DND-41 (cell line): Measurements from ENCODE around the gene RPUSD3.

Experiments used
- ATAC-seq: fragments of 200-7000 bp; cut with Tn5 transposase; 3 replicates; pipeline ENCODE4 v1.9.1; 2021; ENCODE audit warnings: low read depth; ENCODE audit not compliant: insufficient read depth
- DNase-seq: peaks from one replicate; pipeline ENCODE4 v3.0.0-alpha.2; 2020
- H2AFZ ChIP-seq: 2 replicates; pipeline ENCODE4 v1.6.0; 2012; ENCODE audit warnings: low read depth, low read length
- H3K27ac ChIP-seq: 2 replicates; pipeline ENCODE4 v1.5.1; 2012; ENCODE audit warnings: low read length, inconsistent platforms
- H3K27me3 ChIP-seq: fragments of 200-600 bp; sonication (generic); 2 replicates; pipeline ENCODE4 v1.6.0; 2012; ENCODE audit warnings: low read length, mild to moderate bottlenecking, inconsistent platforms; ENCODE audit not compliant: insufficient read depth, poor library complexity
- H3K36me3 ChIP-seq: 2 replicates; pipeline ENCODE4 v1.5.1; 2012; ENCODE audit warnings: low read length, inconsistent platforms; ENCODE audit not compliant: insufficient read depth
- H3K4me1 ChIP-seq: 2 replicates; pipeline ENCODE4 v1.5.1; 2012; ENCODE audit warnings: mild to moderate bottlenecking, low read length; ENCODE audit not compliant: insufficient read depth
- H3K4me2 ChIP-seq: 2 replicates; pipeline ENCODE4 v1.6.0; 2012; ENCODE audit warnings: mild to moderate bottlenecking, moderate library complexity, low read length, inconsistent platforms; ENCODE audit not compliant: insufficient read depth
- H3K4me3 ChIP-seq, 2 experiments: fragments of 200-600 bp in 1 of 2; shearing (Covaris generic) in 1 of 2; 2 replicates each; pipeline ENCODE4 v1.5.1; 2012 to 2016; ENCODE audit warnings: inconsistent platforms in 2 of 2, low read length in 2 of 2, mild to moderate bottlenecking in 2 of 2, low read depth in 1 of 2, moderate library complexity in 1 of 2
- H3K79me2 ChIP-seq: 2 replicates; pipeline ENCODE4 v1.6.0; 2012; ENCODE audit warnings: low read length, inconsistent platforms; ENCODE audit not compliant: insufficient read depth
- H3K9ac ChIP-seq: 2 replicates; pipeline ENCODE4 v1.6.0; 2012; ENCODE audit warnings: low read depth, mild to moderate bottlenecking, inconsistent platforms, low read length, moderate library complexity
- H3K9me3 ChIP-seq: 2 replicates; pipeline ENCODE4 v1.5.1; 2012; ENCODE audit warnings: low read length, moderate library complexity, mild to moderate bottlenecking, inconsistent platforms; ENCODE audit not compliant: insufficient read depth, severe bottlenecking
- H4K20me1 ChIP-seq: 2 replicates; pipeline ENCODE4 v1.6.0; 2012; ENCODE audit warnings: low read length; ENCODE audit not compliant: insufficient read depth
- EZH2 ChIP-seq: IDR thresholded peaks from 3 replicates; pipeline ENCODE4 v1.6.1; 2012; ENCODE audit warnings: borderline replicate concordance, low read depth, mild to moderate bottlenecking, moderate library complexity, low read length, inconsistent platforms; ENCODE audit not compliant: severe bottlenecking
- TF ChIP-seq, protein P1 (sequence below): IDR thresholded peaks from 2 replicates; pipeline ENCODE4 v1.5.1; 2012; ENCODE audit warnings: borderline replicate concordance, low read length, moderate library complexity, mild to moderate bottlenecking; ENCODE audit not compliant: poor library complexity, severe bottlenecking; ENCODE audit errors: extremely low read depth

Gene RPUSD3

DNA sequence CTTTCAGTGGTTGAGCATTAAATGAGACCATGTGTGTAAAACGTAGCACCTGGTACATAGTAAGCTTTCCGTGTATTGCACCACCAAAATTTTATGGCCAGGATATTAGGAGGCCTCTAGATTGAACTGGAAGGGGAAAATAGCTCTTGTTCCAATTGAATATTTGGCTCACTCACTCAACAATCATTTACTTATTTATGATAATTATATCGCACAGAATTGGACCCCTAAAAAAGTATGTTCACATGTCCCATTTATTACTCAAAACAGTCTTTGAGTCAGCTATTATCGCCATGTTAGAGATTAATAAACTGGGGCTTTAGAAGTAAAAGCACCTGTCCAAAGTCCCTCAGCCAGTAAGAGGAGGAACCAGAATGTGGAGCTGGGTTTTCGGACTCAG is 38.8 kb downstream of the RPUSD3 start:
- Histone ChIP-seq H2AFZ (no peak overlapping the region), H4K20me1 (peaks cover 10% of the 10 kb centered on the region), H3K9ac (no peak overlapping the region), H3K27ac (no peak overlapping the region), H3K79me2 (no peaks in the 10 kb centered on the region), H3K4me3 (no peak overlapping the region), H3K9me3 (no peaks in the 10 kb centered on the region), H3K36me3 (peaks cover 88% of the 10 kb centered on the region), H3K27me3 (no peaks in the 10 kb centered on the region), H3K4me1 (no peaks in the 10 kb centered on the region), H3K4me2 (no peak overlapping the region)
- TF ChIP-seq, protein P1, sequence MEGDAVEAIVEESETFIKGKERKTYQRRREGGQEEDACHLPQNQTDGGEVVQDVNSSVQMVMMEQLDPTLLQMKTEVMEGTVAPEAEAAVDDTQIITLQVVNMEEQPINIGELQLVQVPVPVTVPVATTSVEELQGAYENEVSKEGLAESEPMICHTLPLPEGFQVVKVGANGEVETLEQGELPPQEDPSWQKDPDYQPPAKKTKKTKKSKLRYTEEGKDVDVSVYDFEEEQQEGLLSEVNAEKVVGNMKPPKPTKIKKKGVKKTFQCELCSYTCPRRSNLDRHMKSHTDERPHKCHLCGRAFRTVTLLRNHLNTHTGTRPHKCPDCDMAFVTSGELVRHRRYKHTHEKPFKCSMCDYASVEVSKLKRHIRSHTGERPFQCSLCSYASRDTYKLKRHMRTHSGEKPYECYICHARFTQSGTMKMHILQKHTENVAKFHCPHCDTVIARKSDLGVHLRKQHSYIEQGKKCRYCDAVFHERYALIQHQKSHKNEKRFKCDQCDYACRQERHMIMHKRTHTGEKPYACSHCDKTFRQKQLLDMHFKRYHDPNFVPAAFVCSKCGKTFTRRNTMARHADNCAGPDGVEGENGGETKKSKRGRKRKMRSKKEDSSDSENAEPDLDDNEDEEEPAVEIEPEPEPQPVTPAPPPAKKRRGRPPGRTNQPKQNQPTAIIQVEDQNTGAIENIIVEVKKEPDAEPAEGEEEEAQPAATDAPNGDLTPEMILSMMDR, result no peak
- no peak for TF ChIP-seq EZH2
- DNase-seq, result no peak
- no peak for ATAC-seq

DNA sequence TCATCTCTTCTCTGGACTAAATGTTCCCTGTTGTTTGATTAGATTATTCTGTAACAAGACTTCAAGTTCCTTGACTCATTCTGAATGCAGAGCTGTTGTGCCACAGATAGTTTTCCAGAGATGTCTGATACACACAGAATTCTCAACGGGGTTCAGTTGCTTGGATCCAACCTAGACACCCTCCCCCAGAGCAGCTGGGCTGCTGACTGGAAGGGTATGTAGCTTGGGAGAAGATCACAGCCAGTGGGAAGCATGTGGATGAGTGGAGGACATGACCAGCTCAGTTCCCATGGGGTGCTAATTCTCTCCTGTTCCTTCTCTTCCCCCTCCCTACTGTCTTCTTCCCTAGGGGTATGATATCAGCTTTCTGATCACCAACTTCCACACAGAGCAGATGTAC is 40.3 kb downstream of the RPUSD3 start:
- no peaks in the 10 kb centered on the region for H3K79me2 ChIP-seq
- H3K4me3 ChIP-seq, result no peak overlapping the region
- no peak overlapping the region for H3K4me2 ChIP-seq
- no peaks in the 10 kb centered on the region for H3K4me1 ChIP-seq
- H3K36me3 ChIP-seq, result peaks cover 89% of the 10 kb centered on the region
- DNase-seq (no peak), ATAC-seq (no peak)
- no peaks in the 10 kb centered on the region for H3K27me3 ChIP-seq
- peaks cover 13% of the 10 kb centered on the region for H4K20me1 ChIP-seq
- TF ChIP-seq EZH2, result no peak
- TF ChIP-seq, protein P1, result no peak
- H2AFZ ChIP-seq, result no peak overlapping the region
- no peak overlapping the region for H3K9ac ChIP-seq
- H3K9me3 ChIP-seq, result no peaks in the 10 kb centered on the region
- H3K27ac ChIP-seq, result no peak overlapping the region

DNA sequence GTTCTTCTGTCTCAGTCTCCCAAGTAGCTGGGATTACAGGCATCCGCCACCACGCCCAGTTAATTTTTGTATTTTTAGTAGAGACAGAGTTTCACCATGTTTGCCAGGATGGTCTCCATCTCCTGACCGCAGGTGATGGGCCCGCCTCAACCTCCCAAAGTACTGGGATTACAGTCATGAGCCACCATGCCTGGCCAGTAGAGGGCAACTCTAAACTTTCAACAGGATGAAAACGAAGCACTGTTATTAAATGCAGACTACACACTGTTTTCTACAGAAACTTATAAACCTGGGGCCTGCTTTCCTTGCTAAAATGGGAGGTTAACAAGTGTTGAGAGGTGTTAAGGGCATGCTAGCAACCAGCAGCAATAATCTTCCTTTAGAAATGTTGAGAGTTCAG is 43.3 kb downstream of the RPUSD3 start:
- Histone ChIP-seq H3K9me3 (no peaks in the 10 kb centered on the region), H3K9ac (no peak overlapping the region), H3K36me3 (peaks cover 81% of the 10 kb centered on the region)

More for the DNA sequence above, 43.3 kb downstream of the RPUSD3 start:
- Histone ChIP-seq H3K27me3 (no peaks in the 10 kb centered on the region), H3K27ac (no peak overlapping the region), H3K4me2 (no peak overlapping the region), H4K20me1 (peaks cover 22% of the 10 kb centered on the region), H3K4me1 (0 out of 2 replicates have a peak, but pooled peaks cover 2% of the 10 kb centered on the region), H2AFZ (no peak overlapping the region), H3K79me2 (peaks cover 24% of the 10 kb centered on the region), H3K4me3 (no peak overlapping the region)
- peak; percentile 48; the same call in 1 of the 3 replicates for ATAC-seq
- DNase-seq, result no peak
- no peak for TF ChIP-seq EZH2
- TF ChIP-seq, protein P1, result peak; percentile 46
